Right lobe of liver (tissue), 4 donors: ENCODE data around the gene SLC13A3.

Experiments
- CTCF ChIP-seq, 4 donors: fragments of 200-600 bp in 3 of 4; fragments of 450-650 bp in 1 of 4; IDR thresholded peaks; one replicate each; pipeline versions ENCODE4 v1.5.1 to v1.8.0; 2016 to 2022; ENCODE audit warnings: antibody characterized with exemption in 4 of 4, mild to moderate bottlenecking in 2 of 4
- POLR2A ChIP-seq: fragments of 450-650 bp; IDR thresholded peaks from one replicate; pipeline ENCODE4 v1.6.1; 2017; ENCODE audit warnings: antibody characterized with exemption, mild to moderate bottlenecking
- donor health status: DM: no; HTN: no; CAD: no.
- donor health status: DM: no; HTN: no; CAD: no.
- donor health status: DM: no; HTN: yes; CAD: no.

- TF ChIP-seq CTCF (IDR thresholded peaks at IDR 0.05) (no peak), POLR2A (no peak)
Measured at GRCh38 chr20:46678516-46678915, 27.3 kb upstream of the SLC13A3 start.
